ENCODE results near the gene CD2AP.

The CD2AP gene

GRCh38 chr6:47456536-47456975 lies 21.0 kb upstream of the CD2AP start:
- Histone ChIP-seq H3K4me3 (ENCODE audit: low read depth, low read length) (no peak overlapping the region), H3K4me1 (no peaks in the 10 kb centered on the region), H3K27me3 (no peaks in the 10 kb centered on the region), H3K36me3 (no peaks in the 10 kb centered on the region), H3K9me3 (no peaks in the 10 kb centered on the region)
- no peak for DNase-seq
- TF ChIP-seq, protein P1, sequence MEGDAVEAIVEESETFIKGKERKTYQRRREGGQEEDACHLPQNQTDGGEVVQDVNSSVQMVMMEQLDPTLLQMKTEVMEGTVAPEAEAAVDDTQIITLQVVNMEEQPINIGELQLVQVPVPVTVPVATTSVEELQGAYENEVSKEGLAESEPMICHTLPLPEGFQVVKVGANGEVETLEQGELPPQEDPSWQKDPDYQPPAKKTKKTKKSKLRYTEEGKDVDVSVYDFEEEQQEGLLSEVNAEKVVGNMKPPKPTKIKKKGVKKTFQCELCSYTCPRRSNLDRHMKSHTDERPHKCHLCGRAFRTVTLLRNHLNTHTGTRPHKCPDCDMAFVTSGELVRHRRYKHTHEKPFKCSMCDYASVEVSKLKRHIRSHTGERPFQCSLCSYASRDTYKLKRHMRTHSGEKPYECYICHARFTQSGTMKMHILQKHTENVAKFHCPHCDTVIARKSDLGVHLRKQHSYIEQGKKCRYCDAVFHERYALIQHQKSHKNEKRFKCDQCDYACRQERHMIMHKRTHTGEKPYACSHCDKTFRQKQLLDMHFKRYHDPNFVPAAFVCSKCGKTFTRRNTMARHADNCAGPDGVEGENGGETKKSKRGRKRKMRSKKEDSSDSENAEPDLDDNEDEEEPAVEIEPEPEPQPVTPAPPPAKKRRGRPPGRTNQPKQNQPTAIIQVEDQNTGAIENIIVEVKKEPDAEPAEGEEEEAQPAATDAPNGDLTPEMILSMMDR (IDR thresholded peaks at IDR 0.05; ENCODE audit: low read depth, low read length), result no peak

- Histone ChIP-seq H3K36me3 (no peaks in the 10 kb centered on the region), H3K4me1 (no peaks in the 10 kb centered on the region), H3K27me3 (no peaks in the 10 kb centered on the region), H3K4me3 (ENCODE audit: low read depth, low read length) (no peak overlapping the region), H3K9me3 (no peaks in the 10 kb centered on the region)
- DNase-seq, result no peak
- TF ChIP-seq, protein P1 (IDR thresholded peaks at IDR 0.05; ENCODE audit: low read depth, low read length), result no peak
Measured at GRCh38 chr6:47457370-47457769, 20.2 kb upstream of the CD2AP start.

GRCh38 chr6:47464052-47464451 lies 13.5 kb upstream of the CD2AP start:
- no peaks in the 10 kb centered on the region; the same call in 1 of the 2 replicates for H3K27me3 ChIP-seq
- no peak overlapping the region for H3K4me3 ChIP-seq (ENCODE audit: low read depth, low read length)
- no peaks in the 10 kb centered on the region for H3K9me3 ChIP-seq
- TF ChIP-seq, protein P1 (IDR thresholded peaks at IDR 0.05; ENCODE audit: low read depth, low read length), result no peak
- no peak for DNase-seq
- no peaks in the 10 kb centered on the region for H3K4me1 ChIP-seq
- no peaks in the 10 kb centered on the region for H3K36me3 ChIP-seq

DNA sequence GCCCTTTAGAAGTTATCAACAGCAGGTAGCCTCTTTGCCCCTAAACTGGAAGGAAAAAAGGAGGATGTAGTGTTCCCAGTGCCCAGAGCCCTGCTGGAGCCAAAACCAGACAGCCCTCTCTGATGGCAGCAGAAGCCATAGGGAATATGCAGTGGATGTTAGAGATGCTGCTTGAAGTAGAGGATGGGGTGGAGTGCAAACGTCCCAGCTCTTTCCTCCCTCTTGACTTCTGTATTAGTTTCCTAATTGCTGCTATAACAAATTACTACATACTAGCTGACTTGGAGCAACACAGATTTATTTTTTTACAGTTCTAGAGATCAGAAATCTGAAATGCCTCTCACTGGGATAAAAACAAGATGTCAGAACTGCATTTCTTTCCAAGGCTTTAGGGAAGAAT lies 12.5 kb upstream of the CD2AP start:
- H3K27me3 ChIP-seq, result peaks cover 8% of the 10 kb centered on the region; the same call in 1 of the 2 replicates
- DNase-seq, result no peak
- TF ChIP-seq, protein P1 (IDR thresholded peaks at IDR 0.05; ENCODE audit: low read depth, low read length), result no peak
- H3K9me3 ChIP-seq, result no peaks in the 10 kb centered on the region
- H3K4me1 ChIP-seq, result no peaks in the 10 kb centered on the region
- H3K36me3 ChIP-seq, result no peaks in the 10 kb centered on the region
- no peak overlapping the region for H3K4me3 ChIP-seq (ENCODE audit: low read depth, low read length)

- TF ChIP-seq, protein P1 (IDR thresholded peaks at IDR 0.05; ENCODE audit: low read depth, low read length), result no peak
- H3K27me3 ChIP-seq, result peaks cover 8% of the 10 kb centered on the region; the same call in 1 of the 2 replicates
- no peaks in the 10 kb centered on the region for H3K36me3 ChIP-seq
- H3K9me3 ChIP-seq, result no peaks in the 10 kb centered on the region
- no peak for DNase-seq
- no peak overlapping the region for H3K4me3 ChIP-seq (ENCODE audit: low read depth, low read length)
- no peaks in the 10 kb centered on the region for H3K4me1 ChIP-seq
Measured at GRCh38 chr6:47471911-47472310, 5.7 kb upstream of the CD2AP start.

DNA sequence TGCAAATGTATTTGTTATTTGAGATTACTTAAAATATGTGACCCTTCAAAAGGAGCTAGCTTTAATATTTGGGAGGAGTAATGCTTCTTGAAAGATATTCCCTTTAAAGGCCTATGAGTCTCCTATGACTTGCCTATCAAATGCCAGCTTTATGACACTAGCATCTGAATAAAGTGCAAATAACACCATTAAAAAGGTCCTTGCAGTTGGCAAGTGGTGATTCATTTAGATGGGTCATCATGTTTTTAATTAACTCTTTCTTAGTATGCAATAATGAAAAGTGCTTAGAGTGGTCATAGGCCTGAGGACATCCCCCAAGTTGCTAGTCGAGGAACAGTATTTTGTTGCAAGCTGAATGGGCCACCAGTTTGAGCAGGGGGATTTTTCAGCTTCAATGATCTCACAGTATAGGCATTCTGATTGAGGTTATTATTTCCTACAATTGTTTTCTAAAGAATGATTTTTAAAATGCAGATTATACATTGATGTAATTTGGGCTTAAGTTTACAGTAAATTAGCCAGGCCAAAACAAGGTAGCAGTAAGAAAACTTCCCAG lies 3.7 kb upstream of the CD2AP start:
- no peak overlapping the region for H3K4me3 ChIP-seq (ENCODE audit: low read depth, low read length)
- no peaks in the 10 kb centered on the region for H3K4me1 ChIP-seq
- H3K9me3 ChIP-seq, result no peaks in the 10 kb centered on the region
- H3K36me3 ChIP-seq, result no peaks in the 10 kb centered on the region
- TF ChIP-seq, protein P1 (IDR thresholded peaks at IDR 0.05; ENCODE audit: low read depth, low read length), result no peak
- H3K27me3 ChIP-seq, result peaks cover 8% of the 10 kb centered on the region; the same call in 1 of the 2 replicates
- DNase-seq, result no peak
